Gastrocnemius medialis (tissue), 4 donors: ENCODE measurements around the gene AHDC1.

Source experiments
- POLR2A ChIP-seq, 2 donors: fragments of 450-650 bp; IDR thresholded peaks; one replicate each; pipeline ENCODE4 v1.6.1; 2017; ENCODE audit warnings: antibody characterized with exemption in 2 of 2, mild to moderate bottlenecking in 2 of 2, moderate library complexity in 2 of 2
- TF ChIP-seq, protein P1 (sequence below), 5 experiments: fragments of 450-650 bp in 3 of 5; fragments of 200-600 bp in 2 of 5; sonication (generic) in 2 of 5; IDR thresholded peaks in 4 of 5; conservative IDR thresholded peaks in 1 of 5; 1 replicate in 4 of 5; 2 replicates in 1 of 5; pipeline ENCODE4 v1.5.1; 2016 to 2019; ENCODE audit warnings: antibody characterized with exemption in 5 of 5, mild to moderate bottlenecking in 3 of 5, moderate library complexity in 3 of 5

DNA sequence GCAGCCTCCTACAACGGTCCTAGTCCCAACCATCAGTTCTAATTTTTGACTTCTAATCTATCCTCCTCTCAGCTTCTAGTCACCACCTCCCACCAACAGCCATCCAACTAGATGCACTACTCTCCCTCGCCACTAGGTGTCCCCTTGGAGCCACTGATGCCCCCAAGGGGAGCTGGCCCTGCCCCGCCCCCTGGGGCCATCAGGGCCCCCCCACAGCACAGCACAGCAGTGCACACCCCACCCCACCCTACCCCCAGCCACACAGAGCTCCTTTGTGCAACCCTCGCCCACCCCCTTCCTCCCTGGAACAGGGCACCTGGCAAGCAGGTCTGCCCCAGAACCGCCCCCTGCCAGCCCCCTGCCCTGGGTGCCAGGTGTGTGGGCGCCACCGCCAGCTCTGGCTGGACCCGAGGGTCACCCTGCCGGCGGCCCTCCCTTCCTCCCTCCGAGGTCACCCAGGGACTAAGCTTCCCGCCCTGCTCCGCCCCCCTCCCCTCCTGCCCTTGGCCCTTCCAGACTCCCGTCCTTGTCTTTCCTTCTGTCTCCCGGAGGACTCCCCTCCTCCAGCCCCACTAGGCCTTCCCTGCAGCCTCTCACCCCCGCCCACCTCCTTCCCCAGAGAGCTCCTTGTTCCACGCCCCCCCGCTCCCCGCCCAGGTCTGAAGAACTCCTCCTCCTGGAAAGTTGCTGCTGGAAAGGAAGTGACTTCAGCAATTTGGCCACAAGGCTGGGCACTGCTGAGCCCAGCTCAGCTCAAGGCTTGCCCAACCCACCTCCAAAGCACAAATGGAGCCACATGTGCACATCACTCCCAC, 47.0 kb downstream of the AHDC1 start:
- TF ChIP-seq, protein P1, sequence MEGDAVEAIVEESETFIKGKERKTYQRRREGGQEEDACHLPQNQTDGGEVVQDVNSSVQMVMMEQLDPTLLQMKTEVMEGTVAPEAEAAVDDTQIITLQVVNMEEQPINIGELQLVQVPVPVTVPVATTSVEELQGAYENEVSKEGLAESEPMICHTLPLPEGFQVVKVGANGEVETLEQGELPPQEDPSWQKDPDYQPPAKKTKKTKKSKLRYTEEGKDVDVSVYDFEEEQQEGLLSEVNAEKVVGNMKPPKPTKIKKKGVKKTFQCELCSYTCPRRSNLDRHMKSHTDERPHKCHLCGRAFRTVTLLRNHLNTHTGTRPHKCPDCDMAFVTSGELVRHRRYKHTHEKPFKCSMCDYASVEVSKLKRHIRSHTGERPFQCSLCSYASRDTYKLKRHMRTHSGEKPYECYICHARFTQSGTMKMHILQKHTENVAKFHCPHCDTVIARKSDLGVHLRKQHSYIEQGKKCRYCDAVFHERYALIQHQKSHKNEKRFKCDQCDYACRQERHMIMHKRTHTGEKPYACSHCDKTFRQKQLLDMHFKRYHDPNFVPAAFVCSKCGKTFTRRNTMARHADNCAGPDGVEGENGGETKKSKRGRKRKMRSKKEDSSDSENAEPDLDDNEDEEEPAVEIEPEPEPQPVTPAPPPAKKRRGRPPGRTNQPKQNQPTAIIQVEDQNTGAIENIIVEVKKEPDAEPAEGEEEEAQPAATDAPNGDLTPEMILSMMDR (IDR thresholded peaks at IDR 0.05 in 4 of 5, conservative IDR thresholded peaks at IDR 0.05 in 1 of 5), result peak; percentile 80 to 97 (median 96)
- peak in 1 of 2 donors; percentile 13 for TF ChIP-seq POLR2A (IDR thresholded peaks at IDR 0.05)
